Neural crest cell (in vitro differentiated cells): ENCODE data around the gene FBXL22. TPM values are rescaled to one million over a fixed set of nuclear protein-coding genes. Genes with fewer than 3 reads are reported as not detected.
A peak's percentile ranks its signal among the peaks of the same experiment; 100 is the strongest.

Experiments used
- DNase-seq: peaks from one replicate; pipeline ENCODE4 v3.0.0; 2021; ENCODE audit warnings: low read depth, mixed read lengths, low spot score
- H3K27ac Mint-ChIP-seq: one replicate; pipeline ENCODE4 v1.8.0; 2021; ENCODE audit warnings: mild to moderate bottlenecking, mixed read lengths; ENCODE audit not compliant: unreplicated experiment
- H3K27me3 Mint-ChIP-seq: 2 replicates; pipeline ENCODE4 v1.8.0; 2021; ENCODE audit warnings: low read depth, mild to moderate bottlenecking, mixed read lengths
- H3K36me3 Mint-ChIP-seq: 2 replicates; pipeline ENCODE4 v1.8.0; 2021; ENCODE audit warnings: low read depth, mild to moderate bottlenecking, mixed read lengths
- H3K4me1 Mint-ChIP-seq: 2 replicates; pipeline ENCODE4 v1.8.0; 2021; ENCODE audit warnings: mixed read lengths
- H3K4me3 Mint-ChIP-seq: one replicate; pipeline ENCODE4 v1.8.0; 2021; ENCODE audit warnings: mild to moderate bottlenecking, mixed read lengths
- H3K9me3 Mint-ChIP-seq: 2 replicates; pipeline ENCODE4 v1.8.0; 2021; ENCODE audit warnings: mixed read lengths
- CTCF ChIP-seq: fragments of 200-600 bp; sonication (generic); conservative IDR thresholded peaks from 2 replicates; pipeline ENCODE4 v1.5.0; 2021; ENCODE audit warnings: antibody characterized with exemption, mild to moderate bottlenecking
- total RNA-seq: library from RNA; stranded (reverse); gene quantifications from 2 replicates; pipeline ENCODE4 v1.2.1, GENCODE V29; 2021

Gene FBXL22
- total RNA-seq, 1 donor from 2014 or later, result 0.93 TPM

- TF ChIP-seq CTCF, result no peak
- no peaks in the 10 kb centered on the region for H3K9me3 Mint-ChIP-seq
- peaks cover 3% of the 10 kb centered on the region for H3K36me3 Mint-ChIP-seq
- H3K4me3 Mint-ChIP-seq, result no peak overlapping the region
- H3K27ac Mint-ChIP-seq, result no peak overlapping the region
- peaks cover 28% of the 10 kb centered on the region for H3K4me1 Mint-ChIP-seq
- H3K27me3 Mint-ChIP-seq, result peaks cover 11% of the 10 kb centered on the region
- no peak for DNase-seq
These were observed 8.6 kb downstream of the FBXL22 start for GRCh38 chr15:63605816-63606215.

GRCh38 chr15:63606308-63606707 is 9.1 kb downstream of the FBXL22 start:
- DNase-seq, result no peak
- no peak overlapping the region for H3K27ac Mint-ChIP-seq

GRCh38 chr15:63608989-63609388 is 11.8 kb downstream of the FBXL22 start:
- TF ChIP-seq CTCF, result no peak
- H3K4me3 Mint-ChIP-seq, result no peak overlapping the region
- no peak overlapping the region for H3K27ac Mint-ChIP-seq
- no peaks in the 10 kb centered on the region for H3K9me3 Mint-ChIP-seq
- H3K36me3 Mint-ChIP-seq, result peaks cover 7% of the 10 kb centered on the region
- H3K27me3 Mint-ChIP-seq, result no peaks in the 10 kb centered on the region
- no peak for DNase-seq
- peaks cover 25% of the 10 kb centered on the region for H3K4me1 Mint-ChIP-seq

More at GRCh38 chr15:63606308-63606707, 9.1 kb downstream of the FBXL22 start:
- H3K4me3 Mint-ChIP-seq, result no peak overlapping the region
- TF ChIP-seq CTCF, result no peak
- no peaks in the 10 kb centered on the region for H3K9me3 Mint-ChIP-seq
- H3K36me3 Mint-ChIP-seq, result peaks cover 3% of the 10 kb centered on the region
- peaks cover 11% of the 10 kb centered on the region for H3K27me3 Mint-ChIP-seq
- peaks cover 30% of the 10 kb centered on the region for H3K4me1 Mint-ChIP-seq

GRCh38 chr15:63609448-63609847 is 12.3 kb downstream of the FBXL22 start:
- H3K27ac Mint-ChIP-seq, result no peak overlapping the region
- H3K36me3 Mint-ChIP-seq, result peaks cover 7% of the 10 kb centered on the region
- no peak for TF ChIP-seq CTCF
- H3K4me3 Mint-ChIP-seq, result no peak overlapping the region
- no peak for DNase-seq
- peaks cover 25% of the 10 kb centered on the region for H3K4me1 Mint-ChIP-seq
- H3K9me3 Mint-ChIP-seq, result no peaks in the 10 kb centered on the region
- no peaks in the 10 kb centered on the region for H3K27me3 Mint-ChIP-seq

GRCh38 chr15:63610209-63610841 is 13.1 kb downstream of the FBXL22 start:
- peak; percentile 63 for DNase-seq

More at GRCh38 chr15:63610209-63610841, 13.1 kb downstream of the FBXL22 start:
- H3K4me1 Mint-ChIP-seq, result peaks cover 25% of the 10 kb centered on the region
- no peaks in the 10 kb centered on the region for H3K9me3 Mint-ChIP-seq
- peak overlapping the region; percentile 91 for H3K27ac Mint-ChIP-seq
- peaks cover 12% of the 10 kb centered on the region for H3K36me3 Mint-ChIP-seq
- peak; percentile 80 for TF ChIP-seq CTCF
- no peaks in the 10 kb centered on the region for H3K27me3 Mint-ChIP-seq
- peak overlapping the region; percentile 50 for H3K4me3 Mint-ChIP-seq
